B cell (primary cell): ENCODE results near the gene RRM2. TPM values are rescaled to one million over a fixed set of nuclear protein-coding genes. Genes with fewer than 3 reads are reported as not detected.
"Not testable (repeated sequence)": the region's sequence is repeated elsewhere in the genome, so short reads cannot be mapped to it uniquely, and the experiment has no call there.

Source experiments
- ATAC-seq: fragments of 200-7000 bp; cut with Tn5 transposase; one replicate; pipeline ENCODE4 v1.10.0; 2021; ENCODE audit warnings: low read depth, mild to moderate bottlenecking, moderate number of reproducible peaks, moderate library complexity
- CTCF ChIA-PET: fragments of 350-600 bp; sonication (Branson Sonifier 250); formaldehyde crosslinking; loops from one replicate; lab custom pipeline; 2021; ENCODE audit warnings: antibody characterized with exemption, inconsistent platforms; lab: Charles Lee
- POLR2A ChIA-PET: fragments of 350-600 bp; sonication (Branson Sonifier 250); formaldehyde crosslinking; loops from one replicate; lab custom pipeline; 2021; ENCODE audit warnings: antibody characterized with exemption; lab: Charles Lee
- DNase-seq: peaks from one replicate; pipeline ENCODE4 v3.0.0; 2013
- H2AFZ ChIP-seq: 2 replicates; pipeline ENCODE4 v1.6.1; 2012; ENCODE audit warnings: mild to moderate bottlenecking, low read depth, low read length; ENCODE audit not compliant: insufficient read depth, poor library complexity, severe bottlenecking
- H3K27ac ChIP-seq, 2 donors: 1 replicate in 1 of 2; 2 replicates in 1 of 2; pipeline ENCODE4 v1.5.1; 2012 to 2013; ENCODE audit warnings: low read length in 2 of 2, mild to moderate bottlenecking in 2 of 2, moderate library complexity in 1 of 2
- H3K27me3 ChIP-seq, 4 experiments: fragments of 200-600 bp in 1 of 4; sonication (generic) in 1 of 4; replicated peaks in 1 of 4; 1 replicate in 2 of 4; 2 replicates in 2 of 4; pipeline versions ENCODE4 v1.6.1 to v1.7.0; 2013 to 2016; ENCODE audit warnings: low read length in 3 of 4, mild to moderate bottlenecking in 2 of 4, mixed read lengths in 1 of 4, moderate library complexity in 1 of 4; ENCODE audit not compliant: insufficient read depth in 4 of 4, control insufficient read depth in 3 of 4; ENCODE audit errors: control extremely low read depth in 1 of 4
- H3K36me3 ChIP-seq, 2 experiments: replicated peaks in 1 of 2; 1 replicate in 1 of 2; 2 replicates in 1 of 2; pipeline versions ENCODE4 v1.6.1 to v1.7.1; 2013; ENCODE audit warnings: low read length in 1 of 2; ENCODE audit not compliant: insufficient read depth in 2 of 2, control insufficient read depth in 1 of 2; ENCODE audit errors: control extremely low read depth in 1 of 2, extremely low read depth in 1 of 2
- H3K4me1 ChIP-seq, 2 donors: fragments of 200-600 bp in 1 of 2; sonication (generic) in 1 of 2; 1 replicate in 1 of 2; 2 replicates in 1 of 2; pipeline versions ENCODE4 v1.5.1 to v1.6.1; 2013 to 2017; ENCODE audit warnings: low read length in 2 of 2; ENCODE audit not compliant: control insufficient read depth in 2 of 2, insufficient read depth in 2 of 2
- H3K4me2 ChIP-seq: replicated peaks from 2 replicates; pipeline ENCODE3; 2012; ENCODE audit warnings: mild to moderate bottlenecking, low read depth, low read length; ENCODE audit not compliant: poor library complexity, severe bottlenecking
- H3K4me3 ChIP-seq, 5 experiments: fragments of 200-600 bp in 1 of 5; sonication (generic) in 1 of 5; 1 replicate in 3 of 5; 2 replicates in 2 of 5; pipeline versions ENCODE4 v1.5.1 to v1.7.0; 2011 to 2016; ENCODE audit warnings: low read length in 4 of 5, mild to moderate bottlenecking in 4 of 5, low read depth in 2 of 5, control low read depth in 1 of 5, moderate library complexity in 1 of 5; ENCODE audit not compliant: insufficient read depth in 1 of 5; ENCODE audit errors: control extremely low read depth in 1 of 5, extremely low read depth in 1 of 5
- H3K79me2 ChIP-seq: fragments of 200-600 bp; sonication (generic); one replicate; pipeline ENCODE4 v1.6.0; 2016; ENCODE audit warnings: low read length; ENCODE audit not compliant: control insufficient read depth, insufficient read depth
- H3K9ac ChIP-seq: fragments of 200-600 bp; sonication (generic); 2 replicates; pipeline ENCODE4 v1.6.1; 2017; ENCODE audit warnings: mild to moderate bottlenecking, low read length, moderate library complexity
- H3K9me3 ChIP-seq, 3 donors: one replicate each; pipeline versions ENCODE4 v1.6.1 to v1.7.1; 2013; ENCODE audit warnings: low read length in 2 of 3; ENCODE audit not compliant: control insufficient read depth in 2 of 3, insufficient read depth in 1 of 3; ENCODE audit errors: control extremely low read depth in 1 of 3
- H4K20me1 ChIP-seq: 2 replicates; pipeline ENCODE4 v1.6.0; 2012; ENCODE audit warnings: mild to moderate bottlenecking, low read length; ENCODE audit not compliant: insufficient read depth, control insufficient read depth, poor library complexity, severe bottlenecking
- H3K27ac Mint-ChIP-seq: one replicate; pipeline ENCODE4 v1.8.0; 2021; ENCODE audit warnings: mixed read lengths
- H3K27me3 Mint-ChIP-seq: one replicate; pipeline ENCODE4 v1.8.0; 2021; ENCODE audit warnings: mixed read lengths
- H3K4me1 Mint-ChIP-seq: one replicate; pipeline ENCODE4 v1.8.0; 2021; ENCODE audit warnings: mixed read lengths
- H3K4me3 Mint-ChIP-seq: one replicate; pipeline ENCODE4 v1.8.0; 2021; ENCODE audit warnings: mixed read lengths
- H3K9me3 Mint-ChIP-seq: one replicate; pipeline ENCODE4 v1.8.0; 2022; ENCODE audit warnings: mixed read lengths; ENCODE audit not compliant: insufficient read depth
- CTCF ChIP-seq: fragments of 200-600 bp; IDR thresholded peaks from one replicate; pipeline ENCODE4 v1.8.0; 2022; ENCODE audit warnings: antibody characterized with exemption, mild to moderate bottlenecking
- EZH2 ChIP-seq: IDR thresholded peaks from 2 replicates; pipeline ENCODE4 v1.6.1; 2012; ENCODE audit warnings: borderline replicate concordance, low read depth, mild to moderate bottlenecking, moderate library complexity, low read length; ENCODE audit not compliant: insufficient read depth, poor library complexity, severe bottlenecking
- WGBS: methylation state at CpG from one replicate; pipeline ENCODE4 v1.1.5; 2013; ENCODE audit warnings: missing lambda C conversion rate; ENCODE audit not compliant: insufficient coverage; 5-methylcytosine and 5-hydroxymethylcytosine counted together
- intact Hi-C: fragments of 100-400 bp; cut with micrococcal nuclease; formaldehyde crosslinking; loops from one replicate; pipeline ENCODE4 v1.10.0; 2022
- polyA plus RNA-seq: library from polyadenylated mRNA; depleted of rRNA; stranded (reverse); fragments of >200 nt; gene quantifications from 2 replicates; pipeline ENCODE4 v1.2.3, GENCODE V29; 2012
- total RNA-seq, 2 donors: library from RNA; stranded (reverse); fragments of 120-200 nt in 1 of 2; gene quantifications; 1 replicate in 1 of 2; 2 replicates in 1 of 2; pipeline versions ENCODE4 v1.2.3 to v1.2.4, GENCODE V29; 2013 to 2022

Gene RRM2
- total and polyA plus RNA-seq, 2 donors (not counting 1 experiment from before 2014, with no cell fraction given), result 1.2 to 3.3 TPM

DNA sequence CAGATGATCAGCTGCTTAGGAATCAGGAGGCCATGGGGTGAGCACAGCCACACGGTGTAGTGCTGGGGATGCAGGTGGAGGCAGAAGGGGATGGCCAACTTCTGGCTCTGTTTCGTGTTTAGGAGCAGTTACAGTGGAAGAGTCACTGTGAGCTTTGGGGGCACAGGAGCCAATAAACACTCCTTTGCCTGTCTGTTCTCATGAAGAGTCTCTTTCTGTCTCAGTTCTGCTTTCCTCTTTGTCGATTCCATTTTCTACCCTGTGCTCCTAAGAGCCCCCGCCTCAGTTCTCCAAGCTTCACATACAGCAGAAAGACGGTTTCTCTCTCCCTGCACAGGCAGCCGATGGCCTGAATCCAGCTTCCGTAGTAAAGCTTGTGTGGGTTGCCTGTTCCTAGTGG is 21.0 kb upstream of the RRM2 start:
- POLR2A ChIA-PET, result no interaction called here
- H3K9me3 ChIP-seq, result peaks cover 0 to 12% (median 0%) of the 10 kb centered on the region in 3 donors
- peaks cover 14% of the 10 kb centered on the region for H3K27me3 Mint-ChIP-seq
- H3K9me3 Mint-ChIP-seq, result no peaks in the 10 kb centered on the region
- no peak for DNase-seq
- H3K4me1 Mint-ChIP-seq, result peaks cover 2% of the 10 kb centered on the region
- no peak overlapping the region for H3K4me3 ChIP-seq
- H3K4me2 ChIP-seq, result no peak overlapping the region
- peaks cover 0 to 3% (median 0%) of the 10 kb centered on the region in 4 experiments for H3K27me3 ChIP-seq
- H3K27ac Mint-ChIP-seq, result no peak overlapping the region
- no peaks in the 10 kb centered on the region for H3K79me2 ChIP-seq
- no peak overlapping the region for H2AFZ ChIP-seq
- H3K4me1 ChIP-seq, result no peaks in the 10 kb centered on the region
- H3K9ac ChIP-seq, result no peak overlapping the region
- no peaks in the 10 kb centered on the region for H4K20me1 ChIP-seq
- H3K27ac ChIP-seq, result no peak overlapping the region
- CTCF ChIA-PET, result interaction anchor here (6.0 kb wide), 1 partner anchor 29 kb away, joined by 24 read pairs; no protein-coding TSS in a partner anchor
- no peaks in the 10 kb centered on the region for H3K36me3 ChIP-seq
- intact Hi-C loops, result no loop called here
- 21% methylated on average over 2 of the region's 7 CpGs for WGBS
- TF ChIP-seq CTCF, result no peak
- TF ChIP-seq EZH2, result no peak
- H3K4me3 Mint-ChIP-seq, result no peak overlapping the region
- ATAC-seq, result no peak

DNA sequence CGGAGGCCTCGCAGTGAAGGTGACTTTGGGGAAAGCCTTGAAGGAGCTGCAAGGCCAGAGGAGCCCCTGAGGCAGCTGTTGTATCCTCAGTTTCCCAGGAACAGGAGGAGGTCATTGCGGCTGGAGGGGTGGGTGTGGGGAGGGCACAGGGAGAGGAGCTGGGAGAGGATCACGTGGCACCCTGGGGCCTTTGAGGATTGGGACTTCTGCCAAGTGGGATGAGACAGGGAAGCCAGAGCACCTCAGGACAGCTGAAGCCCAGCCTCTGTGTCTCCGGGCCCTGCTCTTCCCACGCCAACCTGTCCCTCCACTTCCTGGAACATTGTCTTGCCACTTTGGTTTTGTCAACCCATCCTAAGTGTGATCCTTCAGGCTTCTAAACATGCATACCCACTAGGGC is 19.4 kb upstream of the RRM2 start:
- Histone ChIP-seq H3K27me3 (no peaks in the 10 kb centered on the region), H4K20me1 (no peaks in the 10 kb centered on the region), H3K4me2 (no peak overlapping the region), H3K36me3 (no peaks in the 10 kb centered on the region), H3K9ac (no peak overlapping the region), H3K4me1 (no peaks in the 10 kb centered on the region), H3K9me3 (peaks cover 0 to 16% (median 0%) of the 10 kb centered on the region in 3 donors), H2AFZ (no peak overlapping the region), H3K27ac (no peak overlapping the region), H3K79me2 (no peaks in the 10 kb centered on the region), H3K4me3 (no peak overlapping the region)
- ATAC-seq (no peak), DNase-seq (no peak)
- TF ChIP-seq EZH2 (no peak), CTCF (no peak)
- CTCF ChIA-PET, result interaction anchor here (6.0 kb wide), 1 partner anchor 30 kb away, joined by 24 read pairs; no protein-coding TSS in a partner anchor
- 94% methylated on average over 6 of the region's 6 CpGs for WGBS
- intact Hi-C loops, result no loop called here
- Mint-ChIP-seq H3K4me3 (no peak overlapping the region), H3K27ac (no peak overlapping the region), H3K4me1 (no peaks in the 10 kb centered on the region), H3K9me3 (no peaks in the 10 kb centered on the region), H3K27me3 (peaks cover 1% of the 10 kb centered on the region)
- POLR2A ChIA-PET, result no interaction called here

DNA sequence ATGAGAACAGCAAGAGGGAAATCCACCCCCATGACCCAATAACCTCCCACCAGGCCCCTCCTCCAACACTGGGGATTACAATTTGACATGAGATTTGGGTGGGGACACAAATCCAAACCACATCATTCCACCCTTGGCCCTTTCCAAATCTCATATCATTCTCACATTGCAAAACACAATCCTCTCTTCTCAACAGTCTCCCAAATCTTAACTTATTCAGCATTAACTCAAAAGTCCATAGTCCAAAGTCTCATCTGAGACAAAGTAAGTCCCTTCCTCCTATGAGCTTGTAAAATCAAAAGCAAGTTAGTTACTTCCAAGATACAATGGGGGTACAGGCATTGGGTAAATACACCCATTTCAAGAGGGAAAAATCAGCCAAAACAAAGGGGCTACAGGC is 17.6 kb upstream of the RRM2 start:
- H3K9me3 ChIP-seq, result peaks cover 0 to 16% (median 0%) of the 10 kb centered on the region in 3 donors
- H2AFZ ChIP-seq, H3K4me3 Mint-ChIP-seq, H3K27ac Mint-ChIP-seq, H3K9ac ChIP-seq, intact Hi-C loops, H4K20me1 ChIP-seq, H3K9me3 Mint-ChIP-seq, H3K27me3 Mint-ChIP-seq, H3K4me2 ChIP-seq, H3K27ac ChIP-seq, H3K36me3 ChIP-seq, H3K79me2 ChIP-seq, H3K27me3 ChIP-seq, DNase-seq, H3K4me1 ChIP-seq, ATAC-seq, POLR2A ChIA-PET, H3K4me3 ChIP-seq, H3K4me1 Mint-ChIP-seq: not testable (repeated sequence)
- CTCF ChIA-PET, result interaction anchor here (6.0 kb wide), 1 partner anchor 32 kb away, joined by 24 read pairs; no protein-coding TSS in a partner anchor
